K562 (cell line): ENCODE data around the gene ZDHHC3. TPM values are rescaled to one million over a fixed set of nuclear protein-coding genes. Genes with fewer than 3 reads are reported as not detected.
A peak's percentile ranks its signal among the peaks of the same experiment; 100 is the strongest.

Experiments used
- ATAC-seq: fragments of 200-7000 bp; cut with Tn5 transposase; 3 replicates; pipeline ENCODE4 v1.9.1; 2020; ENCODE audit warnings: moderate library complexity
- BruUV-seq: library from RNA; stranded (reverse); fragments of 400-500 nt; replicated peaks from 2 replicates; lab custom pipeline; 2021; lab: Mats Ljungman, UMichigan
- CTCF ChIA-PET: fragments of 300-600 bp; formaldehyde crosslinking; extraction: SDS; loops from one replicate; lab custom pipeline; 2021; ENCODE audit warnings: low intra/inter-chr PET ratio; lab: Yijun Ruan, JAX
- POLR2A ChIA-PET: fragments of 300-600, 350-650 bp; sonication (Branson Sonifier 250); formaldehyde crosslinking; extraction: SDS; loops from one replicate; lab custom pipeline; 2021; ENCODE audit warnings: antibody characterized with exemption, inconsistent platforms; lab: Yijun Ruan, JAX
- DNase-seq, 4 experiments: peaks; one replicate each; pipeline versions ENCODE4 v3.0.0 to v3.0.0-alpha.2; 2011 to 2018; ENCODE audit warnings: low spot score in 3 of 4, mixed read lengths in 3 of 4; ENCODE audit errors: extremely low read depth in 1 of 4
- FAIRE-seq: peaks from 2 replicates; lab custom pipeline; 2011; peaks lifted over from hg19 to GRCh38; lab: Jason Lieb, UNC
- H2AFZ ChIP-seq: 2 replicates; pipeline ENCODE4 v1.6.0; 2011; ENCODE audit warnings: low read depth, low read length, control low read depth, inconsistent platforms
- H3K27ac ChIP-seq: fragments of 200-600 bp; 3 replicates; pipeline ENCODE4 v1.8.0; 2011; ENCODE audit warnings: low read depth, mild to moderate bottlenecking, control low read depth, inconsistent platforms, low read length, moderate library complexity, mixed read lengths; ENCODE audit errors: extremely low read depth
- H3K27me3 ChIP-seq, 2 experiments: fragments of 300-600 bp in 1 of 2; 2 replicates in 1 of 2; 3 replicates in 1 of 2; pipeline versions ENCODE4 v1.6.0 to v1.8.0; 2011; ENCODE audit warnings: inconsistent platforms in 2 of 2, low read length in 2 of 2, mild to moderate bottlenecking in 1 of 2, mixed read lengths in 1 of 2, moderate library complexity in 1 of 2; ENCODE audit not compliant: control insufficient read depth in 2 of 2, insufficient read depth in 2 of 2
- H3K36me3 ChIP-seq: fragments of 300-600 bp; 3 replicates; pipeline ENCODE4 v1.8.0; 2011; ENCODE audit warnings: mild to moderate bottlenecking, low read length, inconsistent platforms; ENCODE audit not compliant: control insufficient read depth, insufficient read depth
- H3K4me1 ChIP-seq, 2 experiments: fragments of 200-600 bp in 1 of 2; replicated peaks in 1 of 2; 2 replicates in 1 of 2; 3 replicates in 1 of 2; pipeline versions ENCODE4 v1.5.1 to v1.8.0; 2011; ENCODE audit warnings: inconsistent platforms in 2 of 2, low read length in 2 of 2, mild to moderate bottlenecking in 1 of 2, mixed read lengths in 1 of 2, moderate library complexity in 1 of 2; ENCODE audit not compliant: control insufficient read depth in 2 of 2, insufficient read depth in 2 of 2
- H3K4me2 ChIP-seq: 2 replicates; pipeline ENCODE4 v1.6.1; 2011; ENCODE audit warnings: low read length, control low read depth, inconsistent platforms, mixed read lengths; ENCODE audit not compliant: insufficient read depth
- H3K4me3 ChIP-seq: fragments of 200-600 bp; sonication (generic), shearing (Covaris generic); 2 replicates; pipeline ENCODE4 v1.5.1; 2016; ENCODE audit warnings: control low read depth, inconsistent platforms
- H3K79me2 ChIP-seq: fragments of 200-600 bp; 3 replicates; pipeline ENCODE4 v1.8.0; 2011; ENCODE audit warnings: low read length, inconsistent platforms; ENCODE audit not compliant: control insufficient read depth, insufficient read depth
- H3K9ac ChIP-seq, 2 experiments: 2 replicates each; pipeline versions ENCODE4 v1.6.0 to v1.6.1; 2011; ENCODE audit warnings: low read depth in 2 of 2, low read length in 2 of 2, control low read depth in 1 of 2, inconsistent platforms in 1 of 2, mild to moderate bottlenecking in 1 of 2, mixed read lengths in 1 of 2; ENCODE audit not compliant: insufficient read depth in 1 of 2
- H3K9me1 ChIP-seq: one replicate; pipeline ENCODE4 v1.6.0; 2011; ENCODE audit warnings: inconsistent platforms, mild to moderate bottlenecking, low read length, moderate library complexity; ENCODE audit not compliant: control insufficient read depth, insufficient read depth
- H3K9me3 ChIP-seq: replicated peaks from 2 replicates; pipeline ENCODE4 v1.5.1; 2011; ENCODE audit warnings: low read depth, low read length, inconsistent platforms; ENCODE audit not compliant: control insufficient read depth, insufficient read depth
- H4K20me1 ChIP-seq: replicated peaks from 2 replicates; pipeline ENCODE4 v1.6.1; 2011; ENCODE audit warnings: low read length, inconsistent platforms, mixed read lengths; ENCODE audit not compliant: control insufficient read depth, insufficient read depth
- CEBPB ChIP-seq: fragments of 450-650 bp; IDR thresholded peaks from 2 replicates; pipeline ENCODE4 v1.6.1; 2016; ENCODE audit warnings: missing genetic modification characterization, missing compliant biosample characterization
- JUND ChIP-seq, 2 experiments: IDR thresholded peaks; 2 replicates in 1 of 2; 3 replicates in 1 of 2; pipeline ENCODE4 v1.6.1; 2011; ENCODE audit warnings: borderline replicate concordance in 2 of 2, low read depth in 2 of 2, low read length in 2 of 2, improper control_type of control experiment in 1 of 2, missing biosample characterization in 1 of 2, missing genetic modification characterization in 1 of 2, missing genetic modification reagents in 1 of 2
- PHB ChIP-seq: fragments of 250-450 bp; sonication (Bioruptor Pico); IDR thresholded peaks from 2 replicates; pipeline ENCODE4 v1.5.0; 2021
- RAD21 ChIP-seq, 2 experiments: fragments of 250-450 bp in 1 of 2; fragments of 450-650 bp in 1 of 2; sonication (Bioruptor Pico) in 1 of 2; formaldehyde crosslinking in 1 of 2; IDR thresholded peaks in 1 of 2; conservative IDR thresholded peaks in 1 of 2; 2 replicates each; pipeline versions ENCODE4 v1.4.0 to v1.8.0; 2020 to 2022; ENCODE audit warnings: mild to moderate bottlenecking in 2 of 2, moderate library complexity in 1 of 2
- RBFOX2 ChIP-seq: fragments of 200-400 bp; formaldehyde crosslinking; IDR thresholded peaks from 2 replicates; pipeline ENCODE4 v1.6.1; 2017; ENCODE audit warnings: low read depth, mild to moderate bottlenecking, low read length, moderate library complexity
- RCOR1 ChIP-seq, 2 experiments: IDR thresholded peaks; 2 replicates each; pipeline ENCODE4 v1.6.1; 2012; ENCODE audit warnings: low read depth in 2 of 2, low read length in 2 of 2, borderline replicate concordance in 1 of 2, improper control_type of control experiment in 1 of 2
- SRF ChIP-seq, 2 experiments: fragments of 250-450, 450-650 bp in 1 of 2; sonication (Bioruptor Pico) in 1 of 2; sonication (generic) in 1 of 2; formaldehyde crosslinking; IDR thresholded peaks; 2 replicates each; pipeline versions ENCODE4 v1.5.0 to v1.5.1; 2020 to 2022; ENCODE audit warnings: mild to moderate bottlenecking in 1 of 2, missing genetic modification reagents in 1 of 2
- ZBED1 ChIP-seq: IDR thresholded peaks from 2 replicates; pipeline ENCODE4 v1.6.1; 2014
- ZFP1 ChIP-seq: fragments of 450-650 bp; formaldehyde crosslinking; IDR thresholded peaks from 2 replicates; pipeline ENCODE4 v1.4.0; 2020; ENCODE audit warnings: mild to moderate bottlenecking, mixed read lengths
- ZNF551 ChIP-seq: fragments of 250-450 bp; sonication (Bioruptor Pico); IDR thresholded peaks from 2 replicates; pipeline ENCODE4 v1.5.0; 2021; ENCODE audit warnings: mild to moderate bottlenecking, moderate library complexity
- WGBS: fragments of 100-300 bp; shearing (Covaris generic); methylation state at CpG from one replicate; pipeline ENCODE4 v1.1.6; 2016; ENCODE audit warnings: low coverage, mixed read lengths; ENCODE audit not compliant: insufficient coverage; ENCODE audit errors: missing lambda C conversion rate; 5-methylcytosine and 5-hydroxymethylcytosine counted together
- in situ Hi-C: fragments of 300-500 bp; cut with MboI; formaldehyde crosslinking; loops from 4 replicates; pipeline ENCODE4 v1.15.0; 2018; ENCODE audit warnings: inconsistent platforms, mixed read lengths
- intact Hi-C: fragments of 100-400 bp; cut with micrococcal nuclease; formaldehyde crosslinking; loops from 2 replicates; pipeline ENCODE4 v1.14.2; 2022
- polyA plus RNA-seq, 8 experiments: library from polyadenylated mRNA; depleted of rRNA in 4 of 8; stranded (reverse) in 5 of 8; unstranded in 3 of 8; fragments of >200 nt; fragmentation: Nextera tagmentation in 2 of 8; fragmentation: Illumina TruSeq in 1 of 8; extraction: Ambion mirVana in 2 of 8; extraction: Trizol in 1 of 8; gene quantifications; 2 replicates each; pipeline versions ENCODE4 v1.2.1 to v1.2.3, GENCODE V29; 2011 to 2014; ENCODE audit warnings: inconsistent platforms in 1 of 8, missing spikeins in 1 of 8
- total RNA-seq, 7 experiments: library from RNA; depleted of rRNA in 6 of 7; stranded (reverse); fragments of >200 nt in 6 of 7; fragmentation: Illumina TruSeq in 2 of 7; extraction: Trizol in 2 of 7; gene quantifications; 2 replicates each; pipeline versions ENCODE4 v1.2.1 to v1.2.3, GENCODE V29; 2011 to 2021; ENCODE audit warnings: low replicate concordance in 1 of 7
- TF ChIP-seq, protein P1 (sequence below): fragments of 450-650 bp; formaldehyde crosslinking; IDR thresholded peaks from 2 replicates; pipeline ENCODE4 v1.4.0; 2020; ENCODE audit warnings: mild to moderate bottlenecking, moderate library complexity

ZDHHC3 gene
- total and polyA plus RNA-seq, 9 of the 15 experiments (the other 6 are each of a cell fraction or from before 2014, with no cell fraction given) = 10.3 to 120 (median 67.2) TPM

DNA sequence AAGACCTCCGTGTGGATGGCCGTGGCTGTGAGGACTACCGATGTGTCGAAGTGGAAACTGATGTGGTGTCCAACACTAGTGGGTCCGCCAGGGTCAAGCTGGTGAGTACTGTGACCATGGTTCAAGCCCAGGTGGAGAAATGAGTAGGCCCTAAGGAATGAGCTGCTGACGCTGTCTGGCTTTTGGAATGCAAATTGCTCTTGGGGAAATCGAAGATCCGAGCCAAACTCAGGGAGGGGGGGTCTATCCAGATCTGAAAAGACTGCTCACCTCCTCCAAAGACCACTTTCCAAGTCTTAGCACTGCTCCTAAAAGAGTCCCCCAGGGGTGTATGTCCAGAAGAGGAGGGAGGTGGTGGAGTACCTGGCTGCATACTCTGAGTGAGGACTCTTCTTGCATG lies 13.2 kb upstream of the ZDHHC3 start (continued):
- TF ChIP-seq JUND (IDR thresholded peaks at IDR 0.05; ENCODE audit: borderline replicate concordance, low read depth, low read length) = no peak
- TF ChIP-seq JUND (tag; IDR thresholded peaks at IDR 0.05; ENCODE audit: borderline replicate concordance, low read depth, low read length) = no peak
- TF ChIP-seq ZNF551 = no peak
- TF ChIP-seq ZBED1 = no peak
- TF ChIP-seq ZFP1 (CRISPR knock-in tag) = no peak
- no peak for TF ChIP-seq PHB (CRISPR knock-in tag)
- TF ChIP-seq, protein P1, sequence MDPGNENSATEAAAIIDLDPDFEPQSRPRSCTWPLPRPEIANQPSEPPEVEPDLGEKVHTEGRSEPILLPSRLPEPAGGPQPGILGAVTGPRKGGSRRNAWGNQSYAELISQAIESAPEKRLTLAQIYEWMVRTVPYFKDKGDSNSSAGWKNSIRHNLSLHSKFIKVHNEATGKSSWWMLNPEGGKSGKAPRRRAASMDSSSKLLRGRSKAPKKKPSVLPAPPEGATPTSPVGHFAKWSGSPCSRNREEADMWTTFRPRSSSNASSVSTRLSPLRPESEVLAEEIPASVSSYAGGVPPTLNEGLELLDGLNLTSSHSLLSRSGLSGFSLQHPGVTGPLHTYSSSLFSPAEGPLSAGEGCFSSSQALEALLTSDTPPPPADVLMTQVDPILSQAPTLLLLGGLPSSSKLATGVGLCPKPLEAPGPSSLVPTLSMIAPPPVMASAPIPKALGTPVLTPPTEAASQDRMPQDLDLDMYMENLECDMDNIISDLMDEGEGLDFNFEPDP (CRISPR knock-in tag) = no peak
- no peak for TF ChIP-seq RBFOX2

- Histone ChIP-seq H2AFZ (no peak overlapping the region), H3K36me3 (peaks cover 79% of the 10 kb centered on the region), H3K4me2 (no peak overlapping the region), H3K79me2 (peaks cover 74% of the 10 kb centered on the region), H4K20me1 (peaks cover 20% of the 10 kb centered on the region; the same call in 1 of the 2 replicates), H3K9ac (no peak overlapping the region), H3K9me1 (peaks cover 10% of the 10 kb centered on the region), H3K27me3 (no peaks in the 10 kb centered on the region), H3K4me1 (peaks cover 0 to 3% of the 10 kb centered on the region in 2 experiments; a peak in 3 of 5 replicates), H3K9me3 (0 out of 2 replicates have a peak, but pooled peaks cover 2% of the 10 kb centered on the region), H3K4me3 (no peak overlapping the region), H3K27ac (no peak overlapping the region)
- DNase-seq (peak in 2 of 4 experiments; percentile 44 to 54), ATAC-seq (peak; percentile 78), FAIRE-seq (no peak)
- ChIA-PET POLR2A (interaction anchor here (0.7 to 3.0 kb wide), 6 partner anchors 9 to 135 kb away, joined by 3 to 15 read pairs (median 8); partner anchors contain the start of genes EXOSC7 and ZDHHC3), CTCF (no interaction called here)
- intact Hi-C loops = loop anchor here (1.0 kb wide), 1 partner anchor 73 kb away; no protein-coding TSS in a partner anchor
- no TSS peak for BruUV-seq
- 100% methylated on average over 2 of the region's 2 CpGs for WGBS
- in situ Hi-C loops = no loop called here
- TF ChIP-seq CEBPB (tag) = peak; percentile 47; the same call in 1 of the 2 replicates
- peak in 1 of 2 experiments; percentile 36; a peak in 3 of 4 replicates for TF ChIP-seq RAD21 (CRISPR knock-in tag; conservative IDR thresholded peaks at IDR 0.05 in 1 of 2, IDR thresholded peaks at IDR 0.05 in 1 of 2)
- TF ChIP-seq SRF (CRISPR knock-in tag; IDR thresholded peaks at IDR 0.05) = 0 out of 4 replicates have a peak, but pooled peaks of 1 of the 2 experiments have one; percentile 12
- TF ChIP-seq RCOR1 (IDR thresholded peaks at IDR 0.05; ENCODE audit: borderline replicate concordance in 1 of 2, low read depth in 2 of 2, low read length in 2 of 2) = no peak
Measured at GRCh38 chr3:44988073-44988472, 12.1 kb upstream of the ZDHHC3 start.
